Stimulated activated CD4-positive, alpha-beta T cell treated with anti-CD3 and anti-CD28 coated beads, TNF-alpha, amount 100 ng/mL, for 24 hours (primary cell): Measurements from ENCODE around the gene TTLL5.
A peak's percentile ranks its signal among the peaks of the same experiment; 100 is the strongest.

Experiments
- DNase-seq, 3 experiments: peaks; one replicate each; pipeline ENCODE4 v3.0.0-alpha.2; 2020; ENCODE audit warnings: low read depth in 3 of 3

Gene TTLL5

GRCh38 chr14:75660630-75661498 is at the start of gene TTLL5, which contains the start of gene ERG28:
Gene TTLL5, plus strand, starts transcription at chr14:75661246. Its CDS starts 1,904 bp downstream, at chr14:75663150.
Gene ERG28, minus strand, starts transcription at chr14:75660876. Its CDS starts 3,374 bp downstream, at chr14:75657502.
- peak; percentile 92 to 95 (median 94) for DNase-seq

- DNase-seq: no peak
These were observed 48.9 kb upstream of the TTLL5 start for GRCh38 chr14:75612157-75612556.

GRCh38 chr14:75614179-75614578 is 46.9 kb upstream of the TTLL5 start:
- no peak for DNase-seq

GRCh38 chr14:75615200-75615599 is 45.8 kb upstream of the TTLL5 start:
- no peak for DNase-seq

- no peak for DNase-seq
These were observed 41.5 kb upstream of the TTLL5 start for GRCh38 chr14:75619548-75619947.

GRCh38 chr14:75625034-75625433 is 36.0 kb upstream of the TTLL5 start:
- DNase-seq: no peak

GRCh38 chr14:75626396-75626795 is 34.6 kb upstream of the TTLL5 start:
- no peak for DNase-seq

GRCh38 chr14:75626863-75627262 is 34.2 kb upstream of the TTLL5 start:
- no peak for DNase-seq

GRCh38 chr14:75627406-75627805 is 33.6 kb upstream of the TTLL5 start:
- DNase-seq: no peak

GRCh38 chr14:75628816-75629215 is 32.2 kb upstream of the TTLL5 start:
- no peak for DNase-seq

- no peak for DNase-seq
These were observed 30.2 kb upstream of the TTLL5 start for GRCh38 chr14:75630695-75631452.

- DNase-seq: no peak
These were observed 29.6 kb upstream of the TTLL5 start for GRCh38 chr14:75631453-75631831.

- DNase-seq: no peak
These were observed 26.2 kb upstream of the TTLL5 start for GRCh38 chr14:75634848-75635247.

- no peak for DNase-seq
These were observed 24.9 kb upstream of the TTLL5 start for GRCh38 chr14:75636100-75636692.

GRCh38 chr14:75640876-75641275 is 20.2 kb upstream of the TTLL5 start:
- no peak for DNase-seq

- DNase-seq: no peak
These were observed 17.1 kb upstream of the TTLL5 start for GRCh38 chr14:75643985-75644384.

GRCh38 chr14:75645056-75645455 is 16.0 kb upstream of the TTLL5 start:
- DNase-seq: no peak

GRCh38 chr14:75646762-75647161 is 14.3 kb upstream of the TTLL5 start:
- no peak for DNase-seq

GRCh38 chr14:75647640-75648039 is 13.4 kb upstream of the TTLL5 start:
- no peak for DNase-seq

- no peak for DNase-seq
These were observed 12.8 kb upstream of the TTLL5 start for GRCh38 chr14:75648066-75648838.

GRCh38 chr14:75649337-75649736 is 11.7 kb upstream of the TTLL5 start:
- DNase-seq: no peak

- no peak for DNase-seq
These were observed 11.3 kb upstream of the TTLL5 start for GRCh38 chr14:75649773-75650172.
